GM21717 (cell line): ENCODE results near the gene MORC3.

Experiments used
- ATAC-seq: cut with Tn5 transposase; IDR thresholded peaks from one replicate; pipeline ENCODE4 v1.9.1; 2021; ENCODE audit warnings: mild to moderate bottlenecking, moderate library complexity; ENCODE audit not compliant: unreplicated experiment

Gene MORC3

DNA sequence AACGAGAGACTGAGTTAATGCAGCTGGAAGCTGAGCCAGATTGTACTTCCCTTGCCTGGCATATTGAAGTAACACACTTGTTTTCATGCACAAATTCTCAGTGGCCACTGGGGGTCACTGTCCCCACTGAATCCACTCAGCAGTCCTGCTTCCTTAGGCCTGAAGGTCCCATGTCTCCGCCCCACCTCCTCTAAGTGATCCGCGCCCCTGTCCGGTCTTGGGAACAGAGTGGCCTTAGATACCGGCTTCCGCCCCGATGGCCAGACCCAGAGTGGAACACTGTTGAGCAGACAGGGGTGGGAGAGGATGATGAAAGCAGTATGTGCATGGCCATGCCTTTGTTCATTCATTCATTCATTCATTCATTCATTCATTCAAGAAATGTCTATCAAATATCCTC, 100.0 kb downstream of the MORC3 start:
- ATAC-seq = no peak

GRCh38 chr21:36420571-36421339, 100.8 kb downstream of the MORC3 start:
- ATAC-seq = no peak

DNA sequence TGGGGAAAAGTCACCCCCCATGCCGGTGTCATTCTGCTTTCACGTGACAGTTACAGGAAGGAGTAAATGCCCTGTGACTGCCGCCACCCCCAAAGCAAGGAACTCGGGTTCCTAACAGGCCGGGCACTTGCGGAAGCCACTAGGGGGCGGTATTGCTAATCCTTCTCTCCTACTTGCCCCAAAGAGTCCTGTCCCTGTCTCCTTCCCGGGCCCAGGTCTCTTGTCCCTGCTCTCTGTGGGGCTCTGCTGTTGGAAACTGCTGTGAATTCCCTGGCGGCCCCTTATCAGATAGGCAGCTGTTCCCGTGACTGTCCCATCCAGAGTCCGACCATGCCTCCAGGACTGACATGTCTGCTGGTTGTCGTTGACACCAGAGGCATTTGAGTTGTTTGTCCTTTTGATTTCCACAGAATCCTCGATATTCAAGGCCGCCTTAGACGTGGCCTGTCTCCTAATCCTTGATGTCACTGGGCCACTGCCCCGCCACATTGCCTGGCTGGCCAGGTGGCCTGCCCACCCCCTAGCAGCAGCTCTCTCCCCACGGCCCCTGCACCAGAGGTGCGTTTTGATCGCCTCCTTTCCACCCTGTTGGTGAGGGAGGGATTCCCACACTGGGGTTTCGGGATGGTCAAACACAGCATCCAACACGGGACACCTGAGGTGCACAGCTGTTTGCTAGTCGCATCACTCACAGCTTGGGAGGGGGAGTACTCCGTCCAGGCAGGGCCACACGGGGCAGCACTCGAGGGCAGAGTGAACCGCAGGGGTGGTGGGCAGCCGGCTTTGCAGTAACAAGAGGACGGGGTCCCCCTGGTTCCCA, 102.5 kb downstream of the MORC3 start:
- ATAC-seq = no peak

DNA sequence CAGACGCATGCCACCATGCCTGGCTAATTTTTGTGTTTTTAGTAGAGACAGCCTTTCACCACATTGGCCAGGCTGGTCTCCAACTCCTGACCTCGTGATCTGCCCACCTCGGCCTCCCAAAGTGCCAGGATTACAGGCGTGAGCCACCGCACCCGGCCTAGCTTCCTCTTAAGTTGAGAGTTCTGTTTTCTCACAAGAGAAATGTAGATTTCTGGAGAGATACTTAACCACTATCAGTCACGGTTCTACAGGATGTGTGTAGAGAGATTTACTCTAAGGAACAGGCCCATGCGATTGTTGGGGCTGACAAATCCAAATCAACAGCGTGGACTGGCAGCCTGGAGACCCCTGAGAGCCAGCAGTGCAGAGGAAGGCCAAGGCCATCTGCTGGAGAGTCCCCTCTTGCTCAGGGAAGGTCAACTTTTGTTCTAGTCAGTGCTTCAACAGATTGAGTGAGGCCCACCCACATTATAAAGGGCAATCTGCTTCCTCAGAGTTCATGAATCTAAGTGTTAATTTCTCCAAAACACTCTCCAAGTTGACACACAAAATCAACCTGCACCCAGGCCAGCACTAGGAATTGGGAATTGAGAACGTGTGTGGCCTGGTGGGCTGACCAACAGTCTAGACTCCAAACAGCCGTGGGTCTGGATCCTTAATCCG, 103.9 kb downstream of the MORC3 start:
- no peak for ATAC-seq

- ATAC-seq = no peak
These were observed 104.6 kb downstream of the MORC3 start for GRCh38 chr21:36424592-36424991.

DNA sequence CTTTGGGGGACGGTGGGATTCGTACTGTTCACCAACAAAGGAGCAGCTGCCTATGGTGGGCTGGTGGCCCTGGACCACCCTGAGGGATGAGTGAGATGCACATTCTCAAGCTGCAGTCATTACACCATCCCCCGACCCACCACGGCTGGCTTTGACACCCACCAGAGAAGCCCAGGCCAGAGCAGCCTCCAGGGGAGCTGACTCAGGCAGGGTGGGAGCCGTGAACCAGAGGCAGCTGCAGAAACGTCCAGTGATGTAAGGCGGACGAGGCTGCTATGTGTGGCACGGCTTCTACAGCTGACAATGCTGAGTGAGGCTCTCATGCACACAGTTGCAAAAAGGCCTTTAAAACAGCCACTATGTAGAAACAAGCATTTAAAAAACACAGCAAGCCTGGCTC, 105.3 kb downstream of the MORC3 start:
- no peak for ATAC-seq
